Measurements from ENCODE around the gene MAPKAPK3.
A peak's percentile ranks its signal among the peaks of the same experiment; 100 is the strongest.

Gene MAPKAPK3

DNA sequence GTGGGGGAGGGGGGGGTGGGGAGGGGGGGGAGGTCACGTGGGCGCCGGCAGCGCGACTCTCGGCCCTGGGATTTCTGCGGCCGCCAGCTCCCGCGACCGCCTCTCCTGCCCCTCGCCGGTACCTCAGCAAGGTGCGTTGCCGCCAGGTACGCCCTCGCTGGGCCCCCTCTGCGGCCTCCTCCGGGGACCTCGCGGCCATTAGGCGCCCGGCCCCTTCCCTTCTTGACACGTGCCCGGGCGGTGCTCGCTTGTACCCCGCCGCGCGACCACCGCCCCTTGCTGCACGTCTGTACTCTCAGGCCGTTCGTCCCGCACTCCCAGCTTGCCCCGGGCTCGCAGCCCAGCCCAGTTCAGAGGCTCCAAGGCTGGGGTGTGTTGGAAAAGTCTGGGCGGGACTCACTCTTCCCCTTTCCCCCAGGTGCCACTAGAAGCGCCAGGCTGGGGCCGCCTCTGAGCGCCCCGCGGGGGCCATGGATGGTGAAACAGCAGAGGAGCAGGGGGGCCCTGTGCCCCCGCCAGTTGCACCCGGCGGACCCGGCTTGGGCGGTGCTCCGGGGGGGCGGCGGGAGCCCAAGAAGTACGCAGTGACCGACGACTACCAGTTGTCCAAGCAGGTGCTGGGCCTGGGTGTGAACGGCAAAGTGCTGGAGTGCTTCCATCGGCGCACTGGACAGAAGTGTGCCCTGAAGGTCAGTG is at the start of gene MAPKAPK3:
TSS of gene MAPKAPK3 (plus strand) at position 56 of the 696 bp plus-strand sequence. CDS start at position 471, 415 bp downstream.
- peak; percentile 16 for ATAC-seq
- TF ChIP-seq, protein P1, sequence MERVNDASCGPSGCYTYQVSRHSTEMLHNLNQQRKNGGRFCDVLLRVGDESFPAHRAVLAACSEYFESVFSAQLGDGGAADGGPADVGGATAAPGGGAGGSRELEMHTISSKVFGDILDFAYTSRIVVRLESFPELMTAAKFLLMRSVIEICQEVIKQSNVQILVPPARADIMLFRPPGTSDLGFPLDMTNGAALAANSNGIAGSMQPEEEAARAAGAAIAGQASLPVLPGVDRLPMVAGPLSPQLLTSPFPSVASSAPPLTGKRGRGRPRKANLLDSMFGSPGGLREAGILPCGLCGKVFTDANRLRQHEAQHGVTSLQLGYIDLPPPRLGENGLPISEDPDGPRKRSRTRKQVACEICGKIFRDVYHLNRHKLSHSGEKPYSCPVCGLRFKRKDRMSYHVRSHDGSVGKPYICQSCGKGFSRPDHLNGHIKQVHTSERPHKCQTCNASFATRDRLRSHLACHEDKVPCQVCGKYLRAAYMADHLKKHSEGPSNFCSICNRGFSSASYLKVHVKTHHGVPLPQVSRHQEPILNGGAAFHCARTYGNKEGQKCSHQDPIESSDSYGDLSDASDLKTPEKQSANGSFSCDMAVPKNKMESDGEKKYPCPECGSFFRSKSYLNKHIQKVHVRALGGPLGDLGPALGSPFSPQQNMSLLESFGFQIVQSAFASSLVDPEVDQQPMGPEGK (CRISPR knock-in tag; IDR thresholded peaks at IDR 0.05; ENCODE audit: borderline replicate concordance), result no peak
- TF ChIP-seq RARB (CRISPR knock-in tag; IDR thresholded peaks at IDR 0.05) (no peak), CSDC2 (CRISPR knock-in tag; IDR thresholded peaks at IDR 0.05) (no peak), ISL1 (CRISPR knock-in tag; IDR thresholded peaks at IDR 0.05) (no peak), ZNF8 (CRISPR knock-in tag; IDR thresholded peaks at IDR 0.05) (no peak), ZC3H10 (CRISPR knock-in tag; IDR thresholded peaks at IDR 0.05) (no peak), TSHZ2 (CRISPR knock-in tag; IDR thresholded peaks at IDR 0.05) (no peak)

- peak; percentile 89 for ATAC-seq
- TF ChIP-seq CSDC2 (CRISPR knock-in tag; IDR thresholded peaks at IDR 0.05) (no peak), ZNF70 (CRISPR knock-in tag; IDR thresholded peaks at IDR 0.05) (no peak), POU6F1 (CRISPR knock-in tag; IDR thresholded peaks at IDR 0.05; ENCODE audit: borderline replicate concordance, low read depth) (no peak), BACH2 (CRISPR knock-in tag; IDR thresholded peaks at IDR 0.05; ENCODE audit: borderline replicate concordance) (no peak), ZNF8 (CRISPR knock-in tag; IDR thresholded peaks at IDR 0.05) (no peak), ZFP30 (CRISPR knock-in tag; IDR thresholded peaks at IDR 0.05) (no peak), ARNTL (CRISPR knock-in tag; IDR thresholded peaks at IDR 0.05; ENCODE audit: borderline replicate concordance, low read depth) (no peak), OSR1 (CRISPR knock-in tag; IDR thresholded peaks at IDR 0.05) (no peak), ZFP3 (CRISPR knock-in tag; IDR thresholded peaks at IDR 0.05) (no peak), PPARA (CRISPR knock-in tag; IDR thresholded peaks at IDR 0.05; ENCODE audit: borderline replicate concordance) (no peak)
- TF ChIP-seq, protein P2, sequence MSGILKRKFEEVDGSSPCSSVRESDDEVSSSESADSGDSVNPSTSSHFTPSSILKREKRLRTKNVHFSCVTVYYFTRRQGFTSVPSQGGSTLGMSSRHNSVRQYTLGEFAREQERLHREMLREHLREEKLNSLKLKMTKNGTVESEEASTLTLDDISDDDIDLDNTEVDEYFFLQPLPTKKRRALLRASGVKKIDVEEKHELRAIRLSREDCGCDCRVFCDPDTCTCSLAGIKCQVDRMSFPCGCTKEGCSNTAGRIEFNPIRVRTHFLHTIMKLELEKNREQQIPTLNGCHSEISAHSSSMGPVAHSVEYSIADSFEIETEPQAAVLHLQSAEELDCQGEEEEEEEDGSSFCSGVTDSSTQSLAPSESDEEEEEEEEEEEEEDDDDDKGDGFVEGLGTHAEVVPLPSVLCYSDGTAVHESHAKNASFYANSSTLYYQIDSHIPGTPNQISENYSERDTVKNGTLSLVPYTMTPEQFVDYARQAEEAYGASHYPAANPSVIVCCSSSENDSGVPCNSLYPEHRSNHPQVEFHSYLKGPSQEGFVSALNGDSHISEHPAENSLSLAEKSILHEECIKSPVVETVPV (CRISPR knock-in tag; IDR thresholded peaks at IDR 0.05), result no peak
Observed at GRCh38 chr3:50567386-50568167, 49.4 kb upstream of the MAPKAPK3 start, which contains the start of gene C3orf18. C3orf18 (minus strand) TSS chr3:50567747; CDS start chr3:50565699, 2,048 bp downstream.

DNA sequence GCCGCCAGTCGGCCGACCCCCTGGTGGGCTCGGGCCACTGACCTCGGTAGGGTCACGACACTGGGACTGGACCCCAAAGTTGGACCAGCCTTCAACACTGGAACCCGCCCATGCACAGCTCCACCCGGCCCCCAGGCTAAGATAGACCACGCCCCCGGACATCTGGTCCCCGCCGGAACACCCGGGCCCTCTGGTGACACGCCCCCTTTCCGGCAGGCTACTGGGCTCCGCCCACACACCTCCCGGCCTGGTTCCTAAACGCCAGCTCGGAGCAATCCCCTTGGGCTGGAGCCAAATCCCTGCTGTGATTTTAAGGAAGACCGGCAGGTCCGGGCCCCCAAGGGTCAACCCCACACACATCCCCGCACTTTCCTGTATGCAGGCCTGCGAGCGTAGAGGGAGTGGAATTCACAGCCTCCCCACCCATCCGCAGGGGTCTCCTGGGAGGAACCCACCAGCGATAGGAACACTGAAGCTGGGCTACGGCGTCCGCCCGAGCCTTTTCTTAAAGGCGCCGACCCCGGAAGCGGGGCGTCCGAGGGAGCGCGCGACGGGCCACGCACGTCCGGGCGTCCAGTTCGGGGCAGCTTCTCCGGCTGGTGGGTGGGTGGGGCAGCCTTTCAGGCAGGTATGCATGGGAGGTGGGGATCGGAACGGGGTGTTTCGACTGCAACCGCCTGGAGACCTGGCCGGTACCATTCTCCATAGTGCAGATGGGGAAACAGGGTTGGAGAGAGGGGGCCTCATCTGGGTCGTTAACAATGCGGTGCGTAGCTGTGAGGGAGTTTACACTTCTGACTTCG is 47.8 kb upstream of the MAPKAPK3 start, which contains the start of gene HEMK1:
TSS of gene HEMK1 (plus strand) at position 576 of the 803 bp plus-strand sequence. CDS start 1,583 bp downstream, outside the sequence.
- peak; percentile 83 for ATAC-seq
- no peak for TF ChIP-seq RARB (CRISPR knock-in tag; IDR thresholded peaks at IDR 0.05)
- TF ChIP-seq TSHZ2 (CRISPR knock-in tag; IDR thresholded peaks at IDR 0.05), result peak; percentile 37; the same call in 1 of the 2 replicates
- no peak for TF ChIP-seq ZFP30 (CRISPR knock-in tag; IDR thresholded peaks at IDR 0.05)
- TF ChIP-seq TOX (CRISPR knock-in tag; IDR thresholded peaks at IDR 0.05; ENCODE audit: borderline replicate concordance), result no peak
- TF ChIP-seq ISL1 (CRISPR knock-in tag; IDR thresholded peaks at IDR 0.05), result no peak
- TF ChIP-seq PPARA (CRISPR knock-in tag; IDR thresholded peaks at IDR 0.05; ENCODE audit: borderline replicate concordance), result no peak
- TF ChIP-seq ZNF8 (CRISPR knock-in tag; IDR thresholded peaks at IDR 0.05), result no peak; the same call in 1 of the 2 replicates
- TF ChIP-seq POU6F1 (CRISPR knock-in tag; IDR thresholded peaks at IDR 0.05; ENCODE audit: borderline replicate concordance, low read depth), result no peak
- peak; percentile 61; the same call in 1 of the 2 replicates for TF ChIP-seq TCF4 (CRISPR knock-in tag; IDR thresholded peaks at IDR 0.05; ENCODE audit: borderline replicate concordance)
- no peak for TF ChIP-seq OSR1 (CRISPR knock-in tag; IDR thresholded peaks at IDR 0.05)
- TF ChIP-seq ZC3H10 (CRISPR knock-in tag; IDR thresholded peaks at IDR 0.05), result no peak
